ENCODE measurements around the gene TSC22D1. TPM values are rescaled to one million over a fixed set of nuclear protein-coding genes. Genes with fewer than 3 reads are reported as not detected.

Gene TSC22D1
- total and polyA plus RNA-seq, 7 donors, result 34.5 to 203 (median 121) TPM

- WGBS, 3 donors, result 0 to 1% (median 1%) methylated on average over 38 of the region's 38 CpGs
- ATAC-seq, result peak; percentile 83 to 88 (median 85)
- H3K27ac ChIP-seq, result peak overlapping the region; percentile 92
- no peaks in the 10 kb centered on the region for H3K27me3 ChIP-seq (ENCODE audit: insufficient read depth in 3 of 3, low read length in 2 of 3)
- no peaks in the 10 kb centered on the region for H3K9me3 ChIP-seq
- TF ChIP-seq CTCF (IDR thresholded peaks at IDR 0.05), result no peak
- H3K36me3 ChIP-seq (ENCODE audit: insufficient read depth in 1 of 2, low read depth in 1 of 2), result peaks cover 4 to 19% of the 10 kb centered on the region in 2 donors
- H3K4me3 ChIP-seq, result peak overlapping the region; percentile 73
- H3K4me1 ChIP-seq, result peaks cover 29% of the 10 kb centered on the region
- intact Hi-C loops (cut with DNase I), result loop anchor here (2.0 to 10.0 kb wide), 3 partner anchors 132 to 294 kb away; no protein-coding TSS in a partner anchor
- peak; percentile 90 to 94 for DNase-seq
Observed at GRCh38 chr13:44436589-44437337, 139.4 kb downstream of the TSC22D1 start.

- H3K4me3 ChIP-seq, result peak overlapping the region; percentile 73
- DNase-seq, result no peak
- H3K27ac ChIP-seq, result peak overlapping the region; percentile 92
- TF ChIP-seq CTCF (IDR thresholded peaks at IDR 0.05), result no peak
- 3 to 5% (median 4%) methylated on average over 9 of the region's 9 CpGs for WGBS, 3 donors
- ATAC-seq, result no peak
- intact Hi-C loops (cut with DNase I), result loop anchor here (2.0 to 10.0 kb wide), 3 partner anchors 131 to 294 kb away; no protein-coding TSS in a partner anchor
- H3K27me3 ChIP-seq (ENCODE audit: insufficient read depth in 3 of 3, low read length in 2 of 3), result no peaks in the 10 kb centered on the region
- H3K9me3 ChIP-seq, result no peaks in the 10 kb centered on the region
- peaks cover 24% of the 10 kb centered on the region for H3K4me1 ChIP-seq
- H3K36me3 ChIP-seq (ENCODE audit: insufficient read depth in 1 of 2, low read depth in 1 of 2), result peaks cover 4 to 19% of the 10 kb centered on the region in 2 donors
Observed at GRCh38 chr13:44435919-44436510, 140.1 kb downstream of the TSC22D1 start.

- DNase-seq (peak; percentile 92 to 95), ATAC-seq (peak; percentile 73 to 78 (median 75))
- Histone ChIP-seq H3K36me3 (ENCODE audit: insufficient read depth in 1 of 2, low read depth in 1 of 2) (peaks cover 4 to 19% of the 10 kb centered on the region in 2 donors), H3K4me3 (peak overlapping the region; percentile 73), H3K27ac (peak overlapping the region; percentile 92), H3K27me3 (ENCODE audit: insufficient read depth in 3 of 3, low read length in 2 of 3) (no peaks in the 10 kb centered on the region), H3K4me1 (peaks cover 21% of the 10 kb centered on the region), H3K9me3 (no peaks in the 10 kb centered on the region)
- intact Hi-C loops (cut with DNase I), result loop anchor here (5.0 to 10.0 kb wide), 2 partner anchors 131 to 293 kb away; no protein-coding TSS in a partner anchor
- 0 to 5% (median 3%) methylated on average over 49 to 51 of the region's 51 CpGs for WGBS, 3 donors
- TF ChIP-seq CTCF (IDR thresholded peaks at IDR 0.05), result no peak
Observed at GRCh38 chr13:44435142-44435918, 140.8 kb downstream of the TSC22D1 start.

- Histone ChIP-seq H3K4me3 (peak overlapping the region; percentile 73), H3K27me3 (ENCODE audit: insufficient read depth in 3 of 3, low read length in 2 of 3) (no peaks in the 10 kb centered on the region), H3K36me3 (ENCODE audit: insufficient read depth in 1 of 2, low read depth in 1 of 2) (peaks cover 4 to 19% of the 10 kb centered on the region in 2 donors), H3K9me3 (no peaks in the 10 kb centered on the region), H3K4me1 (peaks cover 16% of the 10 kb centered on the region), H3K27ac (peak overlapping the region; percentile 92)
- 12 to 22% (median 21%) methylated on average over 4 of the region's 4 CpGs for WGBS, 3 donors
- intact Hi-C loops (cut with DNase I), result loop anchor here (5.0 to 10.0 kb wide), 4 partner anchors 122 to 292 kb away; no protein-coding TSS in a partner anchor
- DNase-seq (no peak), ATAC-seq (no peak)
- no peak for TF ChIP-seq CTCF (IDR thresholded peaks at IDR 0.05)
Observed at GRCh38 chr13:44434766-44435141, 141.4 kb downstream of the TSC22D1 start.

Data from psoas muscle (tissue), 8 donors.